KMS-11 (cell line): ENCODE results near the gene ABHD12.

ENCODE experiments used
- H2AFZ ChIP-seq: fragments of 200-600 bp; sonication (generic); 2 replicates; pipeline ENCODE4 v1.6.1; 2016; ENCODE audit warnings: antibody characterized with exemption, mixed run types, low read depth
- H3K27ac ChIP-seq: fragments of 200-600 bp; sonication (generic); 2 replicates; pipeline ENCODE4 v1.6.1; 2016; ENCODE audit warnings: mild to moderate bottlenecking, mixed run types
- H3K27me3 ChIP-seq: fragments of 200-600 bp; sonication (generic); 2 replicates; pipeline ENCODE4 v1.6.1; 2017; ENCODE audit warnings: mild to moderate bottlenecking, low read depth, mixed run types, moderate library complexity; ENCODE audit not compliant: insufficient read depth
- H3K36me3 ChIP-seq: fragments of 200-600 bp; sonication (generic); 2 replicates; pipeline ENCODE4 v1.6.1; 2017; ENCODE audit warnings: mild to moderate bottlenecking, mixed run types; ENCODE audit not compliant: insufficient read depth
- H3K4me1 ChIP-seq: fragments of 200-600 bp; sonication (generic); 2 replicates; pipeline ENCODE4 v1.6.1; 2016; ENCODE audit warnings: mild to moderate bottlenecking, low read depth, mixed run types; ENCODE audit not compliant: poor library complexity, severe bottlenecking
- H3K4me2 ChIP-seq: fragments of 200-600 bp; sonication (generic); 2 replicates; pipeline ENCODE4 v1.7.0; 2016; ENCODE audit warnings: mild to moderate bottlenecking, mixed run types
- H3K4me3 ChIP-seq: fragments of 200-600 bp; sonication (generic); IDR thresholded peaks from 2 replicates; pipeline ENCODE4 v1.6.1; 2017; ENCODE audit warnings: low read depth, low read length, mixed read lengths; ENCODE audit not compliant: insufficient read depth
- H3K79me2 ChIP-seq: fragments of 200-600 bp; sonication (generic); 2 replicates; pipeline ENCODE4 v1.6.1; 2016; ENCODE audit warnings: low read depth, mixed run types; ENCODE audit not compliant: insufficient read depth
- H3K9ac ChIP-seq: fragments of 200-600 bp; sonication (generic); 2 replicates; pipeline ENCODE4 v1.6.1; 2016; ENCODE audit warnings: mild to moderate bottlenecking, mixed run types
- H4K20me1 ChIP-seq: fragments of 200-600 bp; sonication (generic); 2 replicates; pipeline ENCODE4 v1.6.1; 2016; ENCODE audit warnings: mild to moderate bottlenecking, mixed run types; ENCODE audit not compliant: insufficient read depth
- TF ChIP-seq, protein P1 (sequence below): fragments of 200-600 bp; sonication (generic); conservative IDR thresholded peaks from 2 replicates; pipeline ENCODE4 v1.6.1; 2017; ENCODE audit warnings: low read depth, mild to moderate bottlenecking, antibody characterized with exemption, low read length, moderate library complexity, mixed read lengths

ABHD12 gene

GRCh38 chr20:25352746-25353145 is 37.9 kb downstream of the ABHD12 start:
- peaks cover 13% of the 10 kb centered on the region for H3K4me1 ChIP-seq
- no peaks in the 10 kb centered on the region for H3K36me3 ChIP-seq
- no peak overlapping the region for H3K27ac ChIP-seq
- H3K4me3 ChIP-seq, result no peak overlapping the region
- no peaks in the 10 kb centered on the region for H3K27me3 ChIP-seq
- H3K79me2 ChIP-seq, result peaks cover 26% of the 10 kb centered on the region; the same call in 1 of the 2 replicates
- H2AFZ ChIP-seq, result no peak overlapping the region
- H4K20me1 ChIP-seq, result 0 out of 2 replicates have a peak, but pooled peaks cover 8% of the 10 kb centered on the region
- H3K4me2 ChIP-seq, result no peak overlapping the region
- TF ChIP-seq, protein P1, sequence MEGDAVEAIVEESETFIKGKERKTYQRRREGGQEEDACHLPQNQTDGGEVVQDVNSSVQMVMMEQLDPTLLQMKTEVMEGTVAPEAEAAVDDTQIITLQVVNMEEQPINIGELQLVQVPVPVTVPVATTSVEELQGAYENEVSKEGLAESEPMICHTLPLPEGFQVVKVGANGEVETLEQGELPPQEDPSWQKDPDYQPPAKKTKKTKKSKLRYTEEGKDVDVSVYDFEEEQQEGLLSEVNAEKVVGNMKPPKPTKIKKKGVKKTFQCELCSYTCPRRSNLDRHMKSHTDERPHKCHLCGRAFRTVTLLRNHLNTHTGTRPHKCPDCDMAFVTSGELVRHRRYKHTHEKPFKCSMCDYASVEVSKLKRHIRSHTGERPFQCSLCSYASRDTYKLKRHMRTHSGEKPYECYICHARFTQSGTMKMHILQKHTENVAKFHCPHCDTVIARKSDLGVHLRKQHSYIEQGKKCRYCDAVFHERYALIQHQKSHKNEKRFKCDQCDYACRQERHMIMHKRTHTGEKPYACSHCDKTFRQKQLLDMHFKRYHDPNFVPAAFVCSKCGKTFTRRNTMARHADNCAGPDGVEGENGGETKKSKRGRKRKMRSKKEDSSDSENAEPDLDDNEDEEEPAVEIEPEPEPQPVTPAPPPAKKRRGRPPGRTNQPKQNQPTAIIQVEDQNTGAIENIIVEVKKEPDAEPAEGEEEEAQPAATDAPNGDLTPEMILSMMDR, result no peak
- no peak overlapping the region for H3K9ac ChIP-seq

GRCh38 chr20:25351024-25351360 is 39.6 kb downstream of the ABHD12 start:
- H3K4me3 ChIP-seq, result no peak overlapping the region
- H3K79me2 ChIP-seq, result peaks cover 43% of the 10 kb centered on the region; the same call in 1 of the 2 replicates
- TF ChIP-seq, protein P1, result no peak
- no peak overlapping the region for H2AFZ ChIP-seq
- no peaks in the 10 kb centered on the region for H3K36me3 ChIP-seq
- H4K20me1 ChIP-seq, result 0 out of 2 replicates have a peak, but pooled peaks cover 7% of the 10 kb centered on the region
- H3K27me3 ChIP-seq, result no peaks in the 10 kb centered on the region
- no peak overlapping the region for H3K4me2 ChIP-seq
- H3K27ac ChIP-seq, result no peak overlapping the region
- no peak overlapping the region for H3K9ac ChIP-seq
- peaks cover 14% of the 10 kb centered on the region for H3K4me1 ChIP-seq

GRCh38 chr20:25346349-25346748 is 44.3 kb downstream of the ABHD12 start:
- peaks cover 71% of the 10 kb centered on the region for H3K79me2 ChIP-seq
- TF ChIP-seq, protein P1, result no peak

DNA sequence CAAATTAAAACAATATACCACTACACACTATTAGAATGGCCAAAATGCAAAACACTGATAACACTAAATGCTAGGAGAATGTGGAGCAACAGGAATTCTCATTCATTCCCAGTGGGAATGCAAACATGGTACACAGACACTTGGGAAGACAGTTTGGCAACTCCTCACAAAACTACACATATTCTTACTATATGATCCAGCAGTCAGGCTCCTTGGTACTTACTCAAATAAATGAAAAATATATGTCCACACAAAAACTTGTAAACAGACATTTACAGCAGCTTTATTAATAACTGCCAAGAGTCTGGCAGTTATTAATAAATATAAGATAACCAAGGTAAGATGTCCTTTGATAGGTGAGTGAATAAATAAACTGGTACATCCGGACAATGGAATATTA is 44.9 kb downstream of the ABHD12 start:
- Histone ChIP-seq H3K4me3 (no peak overlapping the region), H3K4me2 (no peak overlapping the region), H3K9ac (no peak overlapping the region), H3K27me3 (no peaks in the 10 kb centered on the region), H3K27ac (no peak overlapping the region), H2AFZ (no peak overlapping the region), H3K79me2 (peaks cover 77% of the 10 kb centered on the region), H4K20me1 (0 out of 2 replicates have a peak, but pooled peaks cover 6% of the 10 kb centered on the region), H3K36me3 (no peaks in the 10 kb centered on the region), H3K4me1 (peaks cover 50% of the 10 kb centered on the region)
- TF ChIP-seq, protein P1, result no peak

More at GRCh38 chr20:25346349-25346748, 44.3 kb downstream of the ABHD12 start:
- Histone ChIP-seq H3K27me3 (no peaks in the 10 kb centered on the region), H2AFZ (no peak overlapping the region), H3K36me3 (no peaks in the 10 kb centered on the region), H4K20me1 (0 out of 2 replicates have a peak, but pooled peaks cover 6% of the 10 kb centered on the region), H3K4me2 (no peak overlapping the region), H3K9ac (no peak overlapping the region), H3K4me3 (no peak overlapping the region), H3K4me1 (peaks cover 44% of the 10 kb centered on the region), H3K27ac (no peak overlapping the region)
